HFFc6 (cell line): Measurements from ENCODE around the gene PELI2. TPM values are rescaled to one million over a fixed set of nuclear protein-coding genes. Genes with fewer than 3 reads are reported as not detected.

Experiments
- DNase-seq: peaks from one replicate; pipeline ENCODE4 v3.0.0-alpha.2; 2018
- H3K27ac Mint-ChIP-seq: 2 replicates; pipeline ENCODE4 v1.8.0; 2020; ENCODE audit warnings: mild to moderate bottlenecking, mixed read lengths
- H3K27me3 Mint-ChIP-seq: 2 replicates; pipeline ENCODE4 v1.8.0; 2021; ENCODE audit warnings: mild to moderate bottlenecking, moderate library complexity, mixed read lengths; ENCODE audit not compliant: insufficient read depth
- H3K36me3 Mint-ChIP-seq: 2 replicates; pipeline ENCODE4 v1.8.0; 2021; ENCODE audit warnings: low read depth, mixed read lengths
- H3K4me1 Mint-ChIP-seq: 2 replicates; pipeline ENCODE4 v1.8.0; 2020; ENCODE audit warnings: low read depth, mixed read lengths
- H3K4me3 Mint-ChIP-seq: 2 replicates; pipeline ENCODE4 v1.8.0; 2020; ENCODE audit warnings: mild to moderate bottlenecking, moderate library complexity, mixed read lengths
- H3K9me3 Mint-ChIP-seq: 2 replicates; pipeline ENCODE4 v1.8.0; 2020; ENCODE audit warnings: mild to moderate bottlenecking, mixed read lengths
- total RNA-seq, 6 experiments: library from RNA; stranded (reverse); fragmentation: NEBNext Ultra II Directional; extraction: Animal tissue kit (Norgen Biotek cat#: 25700); gene quantifications; 2 replicates in 1 of 6; 3 replicates in 5 of 6; pipeline ENCODE4 v1.2.3, GENCODE V29; 2021
- TF ChIP-seq, protein P1 (sequence below): fragments of 200-600 bp; sonication (generic); IDR thresholded peaks from 2 replicates; pipeline ENCODE4 v1.5.0; 2021; ENCODE audit warnings: antibody characterized with exemption, mild to moderate bottlenecking

Gene PELI2
- total RNA-seq, 6 experiments from 2014 or later = 0.69 to 5.9 (median 4.6) TPM

DNA sequence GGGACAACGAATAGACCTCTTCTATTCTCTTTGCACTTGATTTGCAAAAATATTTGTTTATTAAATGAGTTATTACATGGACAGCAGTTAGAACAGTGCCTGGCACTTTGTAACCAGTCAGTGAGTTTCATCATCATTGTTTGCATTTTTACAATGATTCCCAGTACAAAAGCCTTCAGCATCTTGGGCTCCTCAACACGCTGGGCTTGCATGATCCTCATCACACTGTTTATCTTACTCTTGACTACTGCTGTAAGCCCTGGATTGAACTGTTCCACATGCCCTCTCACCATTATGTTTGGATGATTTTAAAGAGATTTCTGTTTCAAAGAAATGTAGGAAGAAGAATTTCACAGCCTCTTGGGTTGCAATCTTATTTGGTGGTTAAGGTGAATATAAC is 204.3 kb downstream of the PELI2 start:
- peaks cover 37% of the 10 kb centered on the region for H3K4me1 Mint-ChIP-seq
- H3K36me3 Mint-ChIP-seq = no peaks in the 10 kb centered on the region; the same call in 1 of the 2 replicates
- no peak for DNase-seq
- no peaks in the 10 kb centered on the region for H3K9me3 Mint-ChIP-seq
- no peak overlapping the region for H3K27ac Mint-ChIP-seq
- no peak overlapping the region for H3K4me3 Mint-ChIP-seq
- TF ChIP-seq, protein P1, sequence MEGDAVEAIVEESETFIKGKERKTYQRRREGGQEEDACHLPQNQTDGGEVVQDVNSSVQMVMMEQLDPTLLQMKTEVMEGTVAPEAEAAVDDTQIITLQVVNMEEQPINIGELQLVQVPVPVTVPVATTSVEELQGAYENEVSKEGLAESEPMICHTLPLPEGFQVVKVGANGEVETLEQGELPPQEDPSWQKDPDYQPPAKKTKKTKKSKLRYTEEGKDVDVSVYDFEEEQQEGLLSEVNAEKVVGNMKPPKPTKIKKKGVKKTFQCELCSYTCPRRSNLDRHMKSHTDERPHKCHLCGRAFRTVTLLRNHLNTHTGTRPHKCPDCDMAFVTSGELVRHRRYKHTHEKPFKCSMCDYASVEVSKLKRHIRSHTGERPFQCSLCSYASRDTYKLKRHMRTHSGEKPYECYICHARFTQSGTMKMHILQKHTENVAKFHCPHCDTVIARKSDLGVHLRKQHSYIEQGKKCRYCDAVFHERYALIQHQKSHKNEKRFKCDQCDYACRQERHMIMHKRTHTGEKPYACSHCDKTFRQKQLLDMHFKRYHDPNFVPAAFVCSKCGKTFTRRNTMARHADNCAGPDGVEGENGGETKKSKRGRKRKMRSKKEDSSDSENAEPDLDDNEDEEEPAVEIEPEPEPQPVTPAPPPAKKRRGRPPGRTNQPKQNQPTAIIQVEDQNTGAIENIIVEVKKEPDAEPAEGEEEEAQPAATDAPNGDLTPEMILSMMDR = no peak
- H3K27me3 Mint-ChIP-seq = peaks cover 2% of the 10 kb centered on the region

GRCh38 chr14:56324454-56324853 is 206.2 kb downstream of the PELI2 start:
- TF ChIP-seq, protein P1 = no peak
- peaks cover 37% of the 10 kb centered on the region for H3K4me1 Mint-ChIP-seq
- H3K36me3 Mint-ChIP-seq = no peaks in the 10 kb centered on the region; the same call in 1 of the 2 replicates
- H3K4me3 Mint-ChIP-seq = peak overlapping the region; percentile 69
- peak overlapping the region; percentile 83 for H3K27ac Mint-ChIP-seq
- no peak for DNase-seq
- no peaks in the 10 kb centered on the region for H3K9me3 Mint-ChIP-seq
- H3K27me3 Mint-ChIP-seq = peaks cover 2% of the 10 kb centered on the region

- Mint-ChIP-seq H3K4me1 (peaks cover 37% of the 10 kb centered on the region), H3K4me3 (peak overlapping the region; percentile 69), H3K27ac (peak overlapping the region; percentile 83), H3K9me3 (no peaks in the 10 kb centered on the region), H3K36me3 (no peaks in the 10 kb centered on the region; the same call in 1 of the 2 replicates), H3K27me3 (peaks cover 2% of the 10 kb centered on the region)
- TF ChIP-seq, protein P1 = no peak
- DNase-seq = peak; percentile 47
Measured at GRCh38 chr14:56324856-56325699, 206.9 kb downstream of the PELI2 start.

- TF ChIP-seq, protein P1 = no peak
- DNase-seq = no peak
- Mint-ChIP-seq H3K9me3 (no peaks in the 10 kb centered on the region), H3K27me3 (peaks cover 2% of the 10 kb centered on the region), H3K4me1 (peaks cover 51% of the 10 kb centered on the region), H3K36me3 (no peaks in the 10 kb centered on the region; the same call in 1 of the 2 replicates), H3K4me3 (no peak overlapping the region), H3K27ac (no peak overlapping the region)
Measured at GRCh38 chr14:56328021-56328420, 209.8 kb downstream of the PELI2 start.

GRCh38 chr14:56331592-56332216 is 213.5 kb downstream of the PELI2 start:
- peaks cover 39% of the 10 kb centered on the region for H3K4me1 Mint-ChIP-seq
- peaks cover under 1% of the 10 kb centered on the region; the same call in 1 of the 2 replicates for H3K27me3 Mint-ChIP-seq
- TF ChIP-seq, protein P1 = no peak
- no peak for DNase-seq
- H3K27ac Mint-ChIP-seq = no peak overlapping the region
- no peaks in the 10 kb centered on the region for H3K9me3 Mint-ChIP-seq
- no peaks in the 10 kb centered on the region; the same call in 1 of the 2 replicates for H3K36me3 Mint-ChIP-seq
- no peak overlapping the region for H3K4me3 Mint-ChIP-seq
